WI38 (cell line): Measurements from ENCODE around the gene HMCN2.

ENCODE experiments used
- H3K4me3 ChIP-seq: 2 replicates; pipeline ENCODE4 v1.5.1; 2011; ENCODE audit warnings: low read depth, mild to moderate bottlenecking, control low read depth, low read length
- CTCF ChIP-seq: IDR thresholded peaks from 2 replicates; pipeline ENCODE4 v1.5.1; 2012; ENCODE audit warnings: low read depth, mild to moderate bottlenecking, control low read depth, low read length

Gene HMCN2

DNA sequence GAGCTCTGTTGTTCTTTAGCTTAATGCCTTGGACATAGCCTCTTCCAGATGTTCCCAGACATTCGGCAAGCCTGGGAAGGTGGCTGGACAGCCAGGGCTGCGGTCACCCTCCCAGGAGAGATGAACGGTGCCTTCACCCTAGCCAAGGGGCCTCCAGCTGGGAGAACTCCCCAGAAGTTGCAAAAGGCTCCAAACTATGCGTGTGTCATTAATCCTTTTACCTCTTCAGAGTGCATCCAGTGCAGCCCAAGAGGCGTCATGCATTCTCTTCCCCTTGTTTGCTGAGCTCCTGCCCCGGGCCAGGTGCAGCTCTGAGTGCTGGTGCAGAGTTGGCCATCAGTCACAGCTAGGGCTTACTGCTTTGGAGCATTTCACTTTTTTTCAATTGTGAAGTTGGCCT, 22.8 kb downstream of the HMCN2 start:
- no peak for TF ChIP-seq CTCF

DNA sequence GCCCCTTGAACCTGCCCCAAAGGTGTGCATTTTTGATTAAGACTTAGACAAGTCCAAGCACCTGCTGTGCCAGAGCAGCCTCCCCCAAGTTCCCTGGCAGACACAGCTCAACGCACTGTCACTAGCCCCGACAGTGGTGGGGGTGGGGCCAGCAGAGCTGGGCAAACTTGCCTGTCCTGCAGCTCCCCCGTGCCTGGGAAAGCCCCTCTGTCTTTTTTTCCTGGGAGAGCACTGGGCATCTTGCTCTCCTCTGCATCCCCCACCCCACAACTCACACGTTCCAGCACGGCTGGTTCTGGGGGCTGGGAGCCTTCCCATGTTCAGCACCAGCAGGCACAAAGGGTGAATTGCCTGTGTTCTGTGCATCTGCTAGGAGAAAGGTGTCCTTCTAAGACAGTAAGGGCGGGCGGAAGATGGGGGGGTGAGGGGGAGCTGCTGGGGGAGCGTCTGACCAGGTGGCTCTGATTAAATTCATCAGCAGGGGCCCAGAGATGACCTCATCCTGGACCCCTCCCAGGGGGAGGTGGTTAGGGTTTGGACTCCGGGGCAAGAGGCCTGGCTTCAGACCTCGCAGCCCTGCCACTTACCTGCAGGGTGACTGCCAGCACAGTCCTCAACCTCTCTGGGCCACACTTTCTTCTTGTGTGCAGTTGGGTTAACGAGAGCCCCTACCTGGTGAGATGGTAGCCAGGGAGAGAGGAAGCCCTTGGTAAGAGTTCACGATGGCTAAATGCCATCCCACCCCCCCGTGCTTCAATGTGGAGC, 23.5 kb downstream of the HMCN2 start:
- no peak overlapping the region for H3K4me3 ChIP-seq
- no peak for TF ChIP-seq CTCF

More for the DNA sequence above, 22.8 kb downstream of the HMCN2 start:
- H3K4me3 ChIP-seq, result no peak overlapping the region

- H3K4me3 ChIP-seq, result no peak overlapping the region
- no peak for TF ChIP-seq CTCF
Measured at GRCh38 chr9:130289711-130290241, 24.2 kb downstream of the HMCN2 start.

GRCh38 chr9:130290291-130291181, 25.0 kb downstream of the HMCN2 start:
- H3K4me3 ChIP-seq, result no peak overlapping the region
- TF ChIP-seq CTCF, result no peak

GRCh38 chr9:130291474-130291873, 25.9 kb downstream of the HMCN2 start:
- H3K4me3 ChIP-seq, result no peak overlapping the region
- no peak for TF ChIP-seq CTCF

- TF ChIP-seq CTCF, result no peak
- no peak overlapping the region for H3K4me3 ChIP-seq
Measured at GRCh38 chr9:130292106-130292505, 26.5 kb downstream of the HMCN2 start.
